Peyer's patch (tissue), 4 donors: ENCODE data around the gene VPS52. TPM values are rescaled to one million over a fixed set of nuclear protein-coding genes. Genes with fewer than 3 reads are reported as not detected.

Experiments
- DNase-seq, 3 donors: peaks; one replicate each; pipeline ENCODE4 v3.0.0-alpha.2; 2017 to 2019
- H3K27ac ChIP-seq, 4 donors: fragments of 200-600 bp; sonication (generic); one replicate each; pipeline ENCODE4 v1.5.1; 2016 to 2019
- H3K27me3 ChIP-seq, 2 donors: fragments of 200-600 bp; sonication (generic); one replicate each; pipeline ENCODE4 v1.5.1; 2019
- H3K36me3 ChIP-seq, 3 donors: fragments of 200-600 bp; sonication (generic); one replicate each; pipeline ENCODE4 v1.5.1; 2016 to 2019
- H3K4me1 ChIP-seq, 4 donors: fragments of 200-600 bp; sonication (generic); one replicate each; pipeline ENCODE4 v1.5.1; 2016 to 2019
- H3K4me3 ChIP-seq, 4 donors: fragments of 200-600 bp; sonication (generic); 1 replicate in 3 of 4; 2 replicates in 1 of 4; pipeline ENCODE4 v1.5.1; 2016 to 2019; ENCODE audit warnings: mild to moderate bottlenecking in 1 of 4
- H3K9me3 ChIP-seq, 4 donors: fragments of 200-600 bp; sonication (generic); one replicate each; pipeline ENCODE4 v1.5.1; 2016 to 2019; ENCODE audit warnings: mild to moderate bottlenecking in 1 of 4
- CTCF ChIP-seq, 6 experiments: fragments of 450-650 bp in 4 of 6; fragments of 200-600 bp in 2 of 6; sonication (generic) in 1 of 6; IDR thresholded peaks; one replicate each; pipeline ENCODE4 v1.5.1; 2017 to 2019; ENCODE audit warnings: antibody characterized with exemption in 6 of 6, mild to moderate bottlenecking in 3 of 6, moderate library complexity in 1 of 6
- POLR2A ChIP-seq, 2 donors: fragments of 450-650 bp; IDR thresholded peaks; one replicate each; pipeline ENCODE4 v1.5.1; 2017; ENCODE audit warnings: antibody characterized with exemption in 2 of 2, mild to moderate bottlenecking in 2 of 2, moderate library complexity in 2 of 2
- total RNA-seq, 4 donors: library from RNA; depleted of rRNA; stranded (reverse); fragments of >200 nt; gene quantifications; one replicate each; pipeline ENCODE4 v1.1.0, GENCODE V29; 2016

VPS52 gene
- total RNA-seq, 4 donors from 2014 or later: 56.7 to 132 (median 95.8) TPM

GRCh38 chr6:33254591-33254990, 17.1 kb downstream of the VPS52 start:
- Histone ChIP-seq H3K36me3 (peaks cover 0 to 27% (median 0%) of the 10 kb centered on the region in 3 donors), H3K4me1 (peaks cover 0 to 13% (median 2%) of the 10 kb centered on the region in 4 donors), H3K9me3 (no peaks in the 10 kb centered on the region), H3K4me3 (no peak overlapping the region), H3K27ac (no peak overlapping the region), H3K27me3 (no peaks in the 10 kb centered on the region)
- DNase-seq: no peak
- TF ChIP-seq CTCF (IDR thresholded peaks at IDR 0.05) (no peak), POLR2A (IDR thresholded peaks at IDR 0.05) (no peak)

GRCh38 chr6:33252759-33253158, 18.9 kb downstream of the VPS52 start:
- no peak overlapping the region for H3K4me3 ChIP-seq
- no peaks in the 10 kb centered on the region for H3K9me3 ChIP-seq

GRCh38 chr6:33251395-33252012, 20.2 kb downstream of the VPS52 start:
- Histone ChIP-seq H3K9me3 (no peaks in the 10 kb centered on the region), H3K4me3 (no peak overlapping the region), H3K27ac (no peak overlapping the region), H3K4me1 (peaks cover 0 to 19% (median 5%) of the 10 kb centered on the region in 4 donors), H3K36me3 (peaks cover 0 to 7% (median 0%) of the 10 kb centered on the region in 3 donors), H3K27me3 (no peaks in the 10 kb centered on the region)
- no peak for DNase-seq
- TF ChIP-seq CTCF (IDR thresholded peaks at IDR 0.05) (no peak), POLR2A (IDR thresholded peaks at IDR 0.05) (no peak)

More at GRCh38 chr6:33252759-33253158, 18.9 kb downstream of the VPS52 start:
- TF ChIP-seq POLR2A (IDR thresholded peaks at IDR 0.05): no peak
- Histone ChIP-seq H3K4me1 (peaks cover 0 to 19% (median 5%) of the 10 kb centered on the region in 4 donors), H3K36me3 (peaks cover 0 to 13% (median 0%) of the 10 kb centered on the region in 3 donors), H3K27ac (no peak overlapping the region), H3K27me3 (no peaks in the 10 kb centered on the region)
- DNase-seq: no peak

- Histone ChIP-seq H3K36me3 (peaks cover 0 to 7% (median 0%) of the 10 kb centered on the region in 3 donors), H3K27me3 (no peaks in the 10 kb centered on the region), H3K27ac (no peak overlapping the region), H3K9me3 (no peaks in the 10 kb centered on the region), H3K4me3 (no peak overlapping the region), H3K4me1 (peaks cover 0 to 19% (median 5%) of the 10 kb centered on the region in 4 donors)
- TF ChIP-seq POLR2A (IDR thresholded peaks at IDR 0.05) (no peak), CTCF (IDR thresholded peaks at IDR 0.05) (no peak)
- DNase-seq: no peak
These were observed 20.9 kb downstream of the VPS52 start for GRCh38 chr6:33250731-33251130.

- Histone ChIP-seq H3K4me3 (peak overlapping the region; percentile 43 to 60 (median 56)), H3K27ac (peak overlapping the region; percentile 86 to 93 (median 89)), H3K4me1 (peaks cover 0 to 19% (median 5%) of the 10 kb centered on the region in 4 donors), H3K36me3 (peaks cover 0 to 5% (median 0%) of the 10 kb centered on the region in 3 donors), H3K9me3 (no peaks in the 10 kb centered on the region), H3K27me3 (no peaks in the 10 kb centered on the region)
- TF ChIP-seq POLR2A (IDR thresholded peaks at IDR 0.05) (no peak), CTCF (IDR thresholded peaks at IDR 0.05) (no peak)
- DNase-seq: no peak
These were observed 21.7 kb downstream of the VPS52 start for GRCh38 chr6:33249732-33250630.
